HCT116 (cell line): ENCODE measurements around the gene KRTAP12-3. TPM values are rescaled to one million over a fixed set of nuclear protein-coding genes. Genes with fewer than 3 reads are reported as not detected.

Source experiments
- ATAC-seq: fragments of 200-7000 bp; cut with Tn5 transposase; 2 replicates; pipeline ENCODE4 v1.9.1; 2020; ENCODE audit warnings: mild to moderate bottlenecking, moderate library complexity
- BruUV-seq: library from RNA; stranded (reverse); fragments of 400-500 nt; replicated peaks from 2 replicates; lab custom pipeline; 2021; lab: Mats Ljungman, UMichigan
- CTCF ChIA-PET: fragments of 300-600 bp; sonication (Branson Sonifier 250); formaldehyde crosslinking; loops from one replicate; lab custom pipeline; 2021; ENCODE audit warnings: antibody characterized with exemption; lab: Charles Lee
- POLR2A ChIA-PET: fragments of 300-600, 350-600 bp; sonication (Branson Sonifier 250); formaldehyde crosslinking; loops from one replicate; lab custom pipeline; 2021; ENCODE audit warnings: antibody characterized with exemption; lab: Charles Lee
- RAD21 ChIA-PET, 2 experiments: fragments of 300-600 bp; sonication (Branson Sonifier 250); formaldehyde crosslinking; loops; one replicate each; lab custom pipeline; 2023; ENCODE audit warnings: low total read pairs in 2 of 2; ENCODE audit not compliant: uncharacterized antibody in 2 of 2, unreplicated experiment in 2 of 2, low non-redundant PET in 1 of 2; lab: Charles Lee
- DNase-seq: peaks from one replicate; pipeline ENCODE4 v3.0.0-alpha.2; 2010; ENCODE audit warnings: low read depth, low spot score
- H2AFZ ChIP-seq: fragments of 200-600 bp; shearing (Covaris generic), sonication (generic); 2 replicates; pipeline ENCODE4 v1.6.1; 2017; ENCODE audit warnings: low read depth, mixed run types, mixed read lengths, antibody characterized with exemption, low read length; ENCODE audit not compliant: poor library complexity, severe bottlenecking
- H3K27ac ChIP-seq: 2 replicates; pipeline ENCODE4 v1.5.1; 2012; ENCODE audit warnings: low read depth, low read length
- H3K27me3 ChIP-seq: fragments of 200-600 bp; sonication (generic); 2 replicates; pipeline ENCODE4 v1.6.1; 2016; ENCODE audit warnings: mixed run types, low read length, mixed read lengths; ENCODE audit not compliant: insufficient read depth
- H3K36me3 ChIP-seq, 2 experiments: fragments of 200-500 bp in 1 of 2; fragments of 200-600 bp in 1 of 2; sonication (Bioruptor generic) in 1 of 2; sonication (generic) in 1 of 2; 2 replicates each; pipeline versions ENCODE4 v1.5.1 to v1.6.1; 2014 to 2016; ENCODE audit warnings: low read length in 2 of 2, inconsistent platforms in 1 of 2, mixed read lengths in 1 of 2, mixed run types in 1 of 2; ENCODE audit not compliant: insufficient read depth in 2 of 2, control insufficient read depth in 1 of 2
- H3K4me1 ChIP-seq, 2 experiments: fragments of 200-600 bp in 1 of 2; sonication (generic) in 1 of 2; 2 replicates each; pipeline versions ENCODE4 v1.5.1 to v1.6.1; 2012 to 2017; ENCODE audit warnings: low read length in 2 of 2, inconsistent platforms in 1 of 2, mild to moderate bottlenecking in 1 of 2, mixed read lengths in 1 of 2, mixed run types in 1 of 2, moderate library complexity in 1 of 2; ENCODE audit not compliant: insufficient read depth in 2 of 2, control insufficient read depth in 1 of 2
- H3K4me2 ChIP-seq: fragments of 200-600 bp; sonication (generic); 2 replicates; pipeline ENCODE4 v1.6.1; 2017; ENCODE audit warnings: mixed run types, low read length, mixed read lengths
- H3K4me3 ChIP-seq, 2 experiments: fragments of 200-600 bp in 1 of 2; sonication (generic) in 1 of 2; replicated peaks in 1 of 2; 2 replicates each; pipeline ENCODE4 v1.5.1; 2011 to 2016; ENCODE audit warnings: low read length in 2 of 2, control low read depth in 1 of 2, low read depth in 1 of 2, mild to moderate bottlenecking in 1 of 2, mixed read lengths in 1 of 2, mixed run types in 1 of 2
- H3K79me2 ChIP-seq: fragments of 200-600 bp; sonication (generic); 2 replicates; pipeline ENCODE4 v1.6.1; 2017; ENCODE audit warnings: mild to moderate bottlenecking, mixed run types, low read length, moderate library complexity, mixed read lengths; ENCODE audit not compliant: insufficient read depth
- H3K9ac ChIP-seq: fragments of 200-600 bp; sonication (generic); 2 replicates; pipeline ENCODE4 v1.6.1; 2016; ENCODE audit warnings: low read length, mixed read lengths
- H3K9me2 ChIP-seq: fragments of 200-600 bp; sonication (generic), shearing (Covaris generic); 2 replicates; pipeline ENCODE4 v1.6.1; 2017; ENCODE audit warnings: mixed run types, mild to moderate bottlenecking, moderate library complexity; ENCODE audit not compliant: insufficient read depth
- H3K9me3 ChIP-seq, 2 experiments: fragments of 200-500 bp in 1 of 2; fragments of 200-600 bp in 1 of 2; sonication (Bioruptor generic) in 1 of 2; sonication (generic) in 1 of 2; 2 replicates each; pipeline ENCODE4 v1.6.1; 2014 to 2017; ENCODE audit warnings: low read length in 2 of 2, mixed read lengths in 2 of 2, inconsistent platforms in 1 of 2, low read depth in 1 of 2, mild to moderate bottlenecking in 1 of 2, mixed run types in 1 of 2, moderate library complexity in 1 of 2; ENCODE audit not compliant: control insufficient read depth in 1 of 2, insufficient read depth in 1 of 2
- H4K20me1 ChIP-seq: fragments of 200-600 bp; sonication (generic), shearing (Covaris generic); 2 replicates; pipeline ENCODE4 v1.6.1; 2017; ENCODE audit warnings: mixed run types, mild to moderate bottlenecking, moderate library complexity; ENCODE audit not compliant: insufficient read depth
- CBX3 ChIP-seq: IDR thresholded peaks from 2 replicates; pipeline ENCODE4 v1.6.1; 2012; ENCODE audit warnings: low read depth
- CEBPB ChIP-seq: IDR thresholded peaks from 2 replicates; pipeline ENCODE4 v1.6.1; 2012; ENCODE audit warnings: low read depth
- EGR1 ChIP-seq: IDR thresholded peaks from 2 replicates; pipeline ENCODE4 v1.6.1; 2012; ENCODE audit warnings: low read depth
- ELF1 ChIP-seq: IDR thresholded peaks from 2 replicates; pipeline ENCODE4 v1.6.1; 2012; ENCODE audit warnings: low read depth, borderline replicate concordance
- EZH2phosphoT487 ChIP-seq: fragments of 200-600 bp; IDR thresholded peaks from 2 replicates; pipeline ENCODE4 v1.6.1; 2018; ENCODE audit warnings: antibody characterized with exemption, borderline replicate concordance
- FOSL1 ChIP-seq: IDR thresholded peaks from 2 replicates; pipeline ENCODE4 v1.6.1; 2012; ENCODE audit warnings: low read depth
- JUND ChIP-seq: IDR thresholded peaks from 2 replicates; pipeline ENCODE4 v1.6.1; 2012
- MAX ChIP-seq: IDR thresholded peaks from 2 replicates; pipeline ENCODE4 v1.6.1; 2012
- POLR2AphosphoS5 ChIP-seq: IDR thresholded peaks from 2 replicates; pipeline ENCODE4 v1.6.1; 2011; ENCODE audit warnings: mild to moderate bottlenecking, low read depth, low read length, moderate library complexity
- RAD21 ChIP-seq: IDR thresholded peaks from 2 replicates; pipeline ENCODE4 v1.6.1; 2012; ENCODE audit warnings: low read depth, mild to moderate bottlenecking
- SP1 ChIP-seq: IDR thresholded peaks from 2 replicates; pipeline ENCODE4 v1.6.1; 2012; ENCODE audit warnings: low read depth
- TCF7L2 ChIP-seq: IDR thresholded peaks from 2 replicates; pipeline ENCODE4 v1.7.0; 2011; ENCODE audit warnings: borderline replicate concordance, inconsistent platforms; ENCODE audit not compliant: insufficient read depth, insufficient read length; ENCODE audit errors: extremely low read depth
- YY1 ChIP-seq: IDR thresholded peaks from 2 replicates; pipeline ENCODE4 v1.6.1; 2011; ENCODE audit warnings: low read length, low read depth, moderate library complexity, mild to moderate bottlenecking; ENCODE audit not compliant: insufficient replicate concordance; ENCODE audit errors: extremely low read depth
- ZNF274 ChIP-seq: fragments of 200-500 bp; sonication (Bioruptor generic); IDR thresholded peaks from 2 replicates; pipeline ENCODE4 v1.6.1; 2014; ENCODE audit warnings: mild to moderate bottlenecking, low read depth, low read length, inconsistent platforms
- intact Hi-C: fragments of 100-400 bp; cut with micrococcal nuclease; formaldehyde crosslinking; loops from 2 replicates; pipeline ENCODE4 v1.10.0; 2022
- total RNA-seq: library from RNA; stranded (reverse); gene quantifications from one replicate; pipeline ENCODE4 v1.2.1, GENCODE V29; 2021; ENCODE audit not compliant: unreplicated experiment
- TF ChIP-seq, protein P1 (sequence below): IDR thresholded peaks from 2 replicates; pipeline ENCODE4 v1.6.1; 2012; ENCODE audit warnings: low read depth
- TF ChIP-seq, protein P2 (sequence below): IDR thresholded peaks from 2 replicates; pipeline ENCODE4 v1.6.1; 2011; ENCODE audit warnings: mild to moderate bottlenecking, low read length, moderate library complexity; ENCODE audit not compliant: insufficient replicate concordance; ENCODE audit errors: extremely low read depth
- TF ChIP-seq, protein P3 (sequence below), 3 experiments: fragments of 200-600 bp in 1 of 3; sonication (generic) in 1 of 3; IDR thresholded peaks in 2 of 3; conservative IDR thresholded peaks in 1 of 3; 2 replicates each; pipeline ENCODE4 v1.5.1; 2012 to 2017; ENCODE audit warnings: low read depth in 2 of 3, low read length in 2 of 3, antibody characterized with exemption in 1 of 3, borderline replicate concordance in 1 of 3, control low read depth in 1 of 3, mild to moderate bottlenecking in 1 of 3, mixed read lengths in 1 of 3, mixed run types in 1 of 3, moderate library complexity in 1 of 3; ENCODE audit not compliant: insufficient read depth in 1 of 3

Gene KRTAP12-3
- total RNA-seq, 1 experiment from 2014 or later = not detected

DNA sequence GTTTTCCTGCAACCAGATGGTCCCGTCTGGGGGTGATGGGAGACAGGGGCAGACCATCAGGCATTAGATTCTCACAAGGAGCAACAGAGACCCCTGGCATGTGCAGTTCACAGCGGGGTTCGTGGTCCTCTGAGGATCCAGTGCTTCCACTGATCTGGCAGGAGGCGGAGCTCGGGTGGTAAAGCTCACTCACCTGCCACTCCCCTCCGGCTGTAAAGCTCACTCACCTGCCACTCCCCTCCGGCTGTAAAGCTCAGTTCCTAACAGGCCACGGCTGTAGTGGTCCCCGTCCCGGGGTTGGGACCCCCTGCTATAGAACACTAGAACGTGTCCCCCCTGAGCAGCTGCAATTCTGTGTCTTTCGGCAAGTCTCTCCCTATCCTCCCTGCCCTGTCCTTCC is 43.8 kb downstream of the KRTAP12-3 start:
- Histone ChIP-seq H3K36me3 (no peaks in the 10 kb centered on the region), H2AFZ (no peak overlapping the region), H3K4me3 (no peak overlapping the region), H3K9me3 (no peaks in the 10 kb centered on the region), H3K9ac (no peak overlapping the region), H3K9me2 (no peaks in the 10 kb centered on the region), H3K79me2 (no peaks in the 10 kb centered on the region), H4K20me1 (no peaks in the 10 kb centered on the region), H3K27ac (no peak overlapping the region), H3K27me3 (peaks cover 10% of the 10 kb centered on the region; the same call in 1 of the 2 replicates), H3K4me2 (no peak overlapping the region), H3K4me1 (no peaks in the 10 kb centered on the region)
- ATAC-seq (no peak), DNase-seq (no peak)
- intact Hi-C loops = no loop called here
- RAD21 ChIA-PET = no interaction called here
- CTCF ChIA-PET = interaction anchor here (1.0 kb wide), 1 partner anchor 41 kb away, joined by 3 read pairs; no protein-coding TSS in a partner anchor
- BruUV-seq = no TSS peak
- TF ChIP-seq FOSL1 (no peak), EZH2phosphoT487 (no peak), TCF7L2 (no peak), ELF1 (no peak), EGR1 (no peak), RAD21 (no peak), YY1 (no peak), MAX (no peak), CBX3 (no peak), POLR2AphosphoS5 (no peak), ZNF274 (no peak), JUND (no peak), CEBPB (no peak), SP1 (no peak)
- TF ChIP-seq, protein P1, sequence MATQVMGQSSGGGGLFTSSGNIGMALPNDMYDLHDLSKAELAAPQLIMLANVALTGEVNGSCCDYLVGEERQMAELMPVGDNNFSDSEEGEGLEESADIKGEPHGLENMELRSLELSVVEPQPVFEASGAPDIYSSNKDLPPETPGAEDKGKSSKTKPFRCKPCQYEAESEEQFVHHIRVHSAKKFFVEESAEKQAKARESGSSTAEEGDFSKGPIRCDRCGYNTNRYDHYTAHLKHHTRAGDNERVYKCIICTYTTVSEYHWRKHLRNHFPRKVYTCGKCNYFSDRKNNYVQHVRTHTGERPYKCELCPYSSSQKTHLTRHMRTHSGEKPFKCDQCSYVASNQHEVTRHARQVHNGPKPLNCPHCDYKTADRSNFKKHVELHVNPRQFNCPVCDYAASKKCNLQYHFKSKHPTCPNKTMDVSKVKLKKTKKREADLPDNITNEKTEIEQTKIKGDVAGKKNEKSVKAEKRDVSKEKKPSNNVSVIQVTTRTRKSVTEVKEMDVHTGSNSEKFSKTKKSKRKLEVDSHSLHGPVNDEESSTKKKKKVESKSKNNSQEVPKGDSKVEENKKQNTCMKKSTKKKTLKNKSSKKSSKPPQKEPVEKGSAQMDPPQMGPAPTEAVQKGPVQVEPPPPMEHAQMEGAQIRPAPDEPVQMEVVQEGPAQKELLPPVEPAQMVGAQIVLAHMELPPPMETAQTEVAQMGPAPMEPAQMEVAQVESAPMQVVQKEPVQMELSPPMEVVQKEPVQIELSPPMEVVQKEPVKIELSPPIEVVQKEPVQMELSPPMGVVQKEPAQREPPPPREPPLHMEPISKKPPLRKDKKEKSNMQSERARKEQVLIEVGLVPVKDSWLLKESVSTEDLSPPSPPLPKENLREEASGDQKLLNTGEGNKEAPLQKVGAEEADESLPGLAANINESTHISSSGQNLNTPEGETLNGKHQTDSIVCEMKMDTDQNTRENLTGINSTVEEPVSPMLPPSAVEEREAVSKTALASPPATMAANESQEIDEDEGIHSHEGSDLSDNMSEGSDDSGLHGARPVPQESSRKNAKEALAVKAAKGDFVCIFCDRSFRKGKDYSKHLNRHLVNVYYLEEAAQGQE = no peak
- TF ChIP-seq, protein P2, sequence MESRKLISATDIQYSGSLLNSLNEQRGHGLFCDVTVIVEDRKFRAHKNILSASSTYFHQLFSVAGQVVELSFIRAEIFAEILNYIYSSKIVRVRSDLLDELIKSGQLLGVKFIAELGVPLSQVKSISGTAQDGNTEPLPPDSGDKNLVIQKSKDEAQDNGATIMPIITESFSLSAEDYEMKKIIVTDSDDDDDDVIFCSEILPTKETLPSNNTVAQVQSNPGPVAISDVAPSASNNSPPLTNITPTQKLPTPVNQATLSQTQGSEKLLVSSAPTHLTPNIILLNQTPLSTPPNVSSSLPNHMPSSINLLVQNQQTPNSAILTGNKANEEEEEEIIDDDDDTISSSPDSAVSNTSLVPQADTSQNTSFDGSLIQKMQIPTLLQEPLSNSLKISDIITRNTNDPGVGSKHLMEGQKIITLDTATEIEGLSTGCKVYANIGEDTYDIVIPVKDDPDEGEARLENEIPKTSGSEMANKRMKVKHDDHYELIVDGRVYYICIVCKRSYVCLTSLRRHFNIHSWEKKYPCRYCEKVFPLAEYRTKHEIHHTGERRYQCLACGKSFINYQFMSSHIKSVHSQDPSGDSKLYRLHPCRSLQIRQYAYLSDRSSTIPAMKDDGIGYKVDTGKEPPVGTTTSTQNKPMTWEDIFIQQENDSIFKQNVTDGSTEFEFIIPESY = no peak
- TF ChIP-seq, protein P3, sequence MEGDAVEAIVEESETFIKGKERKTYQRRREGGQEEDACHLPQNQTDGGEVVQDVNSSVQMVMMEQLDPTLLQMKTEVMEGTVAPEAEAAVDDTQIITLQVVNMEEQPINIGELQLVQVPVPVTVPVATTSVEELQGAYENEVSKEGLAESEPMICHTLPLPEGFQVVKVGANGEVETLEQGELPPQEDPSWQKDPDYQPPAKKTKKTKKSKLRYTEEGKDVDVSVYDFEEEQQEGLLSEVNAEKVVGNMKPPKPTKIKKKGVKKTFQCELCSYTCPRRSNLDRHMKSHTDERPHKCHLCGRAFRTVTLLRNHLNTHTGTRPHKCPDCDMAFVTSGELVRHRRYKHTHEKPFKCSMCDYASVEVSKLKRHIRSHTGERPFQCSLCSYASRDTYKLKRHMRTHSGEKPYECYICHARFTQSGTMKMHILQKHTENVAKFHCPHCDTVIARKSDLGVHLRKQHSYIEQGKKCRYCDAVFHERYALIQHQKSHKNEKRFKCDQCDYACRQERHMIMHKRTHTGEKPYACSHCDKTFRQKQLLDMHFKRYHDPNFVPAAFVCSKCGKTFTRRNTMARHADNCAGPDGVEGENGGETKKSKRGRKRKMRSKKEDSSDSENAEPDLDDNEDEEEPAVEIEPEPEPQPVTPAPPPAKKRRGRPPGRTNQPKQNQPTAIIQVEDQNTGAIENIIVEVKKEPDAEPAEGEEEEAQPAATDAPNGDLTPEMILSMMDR (IDR thresholded peaks at IDR 0.05 in 2 of 3, conservative IDR thresholded peaks at IDR 0.05 in 1 of 3; ENCODE audit: borderline replicate concordance in 1 of 3, insufficient read depth in 1 of 3, low read depth in 2 of 3, low read length in 2 of 3) = no peak
- POLR2A ChIA-PET = no interaction called here
